Eye (tissue), 1 donor: ENCODE data around the gene HTR3C.
"Not testable (repeated sequence)": the region's sequence is repeated elsewhere in the genome, so short reads cannot be mapped to it uniquely, and the experiment has no call there.

ENCODE experiments used
- DNase-seq: peaks from one replicate; pipeline ENCODE4 v3.0.0-alpha.2; 2015

The HTR3C gene

DNA sequence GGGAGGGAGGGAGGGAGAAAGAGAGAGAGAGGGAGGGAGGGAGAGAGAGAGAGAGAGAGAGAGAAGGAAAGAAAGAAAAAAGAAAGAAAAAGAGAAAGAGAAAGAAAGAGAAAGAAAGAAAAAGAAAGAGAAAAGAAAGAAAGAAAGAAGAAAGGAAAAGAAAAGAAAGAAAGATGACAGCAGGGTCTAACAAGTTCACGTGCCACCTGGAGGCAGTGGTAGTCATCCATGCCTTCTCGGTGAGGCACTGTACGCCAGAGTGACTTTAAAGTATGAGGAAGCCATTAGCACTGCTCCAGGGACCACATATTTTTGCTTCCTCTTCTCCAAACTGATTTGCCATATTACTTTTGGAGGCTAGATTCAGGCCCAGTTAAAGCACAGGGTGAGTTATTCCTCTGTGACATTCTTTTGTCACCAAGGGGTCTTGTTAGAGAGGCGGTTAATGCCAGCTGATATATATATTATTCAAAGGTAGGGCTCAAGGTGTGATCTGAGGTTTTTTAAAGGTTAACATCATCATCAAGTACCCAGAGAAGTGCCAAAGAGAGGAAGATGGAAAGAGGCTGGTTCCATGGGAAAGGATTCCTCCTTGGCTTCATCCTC, 21.6 kb upstream of the HTR3C start, which contains the start of gene HTR3D:
Gene HTR3D, plus strand, starts transcription at position 556 of the 606 bp plus-strand sequence. Its CDS starts 0 bp downstream, at position 556.
- DNase-seq = no peak

DNA sequence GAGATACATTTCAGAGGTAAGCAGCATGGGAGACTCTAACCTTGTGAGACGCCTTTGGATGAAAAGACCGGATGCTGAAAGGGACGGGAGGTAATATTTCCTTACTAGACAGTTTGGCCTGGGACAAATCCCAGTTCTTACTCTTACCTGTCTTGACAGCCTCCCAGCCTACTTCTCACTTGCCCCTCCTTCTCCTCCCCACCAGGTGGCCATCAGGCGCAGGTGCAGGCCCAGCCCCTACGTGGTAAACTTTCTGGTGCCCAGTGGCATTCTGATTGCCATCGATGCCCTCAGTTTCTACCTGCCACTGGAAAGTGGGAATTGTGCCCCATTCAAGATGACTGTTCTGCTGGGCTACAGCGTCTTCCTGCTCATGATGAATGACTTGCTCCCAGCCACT, 15.0 kb upstream of the HTR3C start:
- no peak for DNase-seq

DNA sequence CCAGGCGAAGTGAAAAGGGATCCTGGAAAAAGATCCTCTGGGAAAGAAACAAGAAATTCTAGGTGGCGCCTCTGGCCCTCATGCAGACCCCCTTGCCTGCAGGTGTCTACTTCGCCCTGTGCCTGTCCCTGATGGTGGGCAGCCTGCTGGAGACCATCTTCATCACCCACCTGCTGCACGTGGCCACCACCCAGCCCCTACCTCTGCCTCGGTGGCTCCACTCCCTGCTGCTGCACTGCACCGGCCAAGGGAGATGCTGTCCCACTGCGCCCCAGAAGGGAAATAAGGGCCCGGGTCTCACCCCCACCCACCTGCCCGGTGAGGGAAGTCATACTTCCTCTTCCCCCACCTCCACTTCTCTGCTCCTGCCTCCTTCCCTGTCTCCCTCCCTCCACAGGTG, 14.5 kb upstream of the HTR3C start:
- DNase-seq = not testable (repeated sequence)

DNA sequence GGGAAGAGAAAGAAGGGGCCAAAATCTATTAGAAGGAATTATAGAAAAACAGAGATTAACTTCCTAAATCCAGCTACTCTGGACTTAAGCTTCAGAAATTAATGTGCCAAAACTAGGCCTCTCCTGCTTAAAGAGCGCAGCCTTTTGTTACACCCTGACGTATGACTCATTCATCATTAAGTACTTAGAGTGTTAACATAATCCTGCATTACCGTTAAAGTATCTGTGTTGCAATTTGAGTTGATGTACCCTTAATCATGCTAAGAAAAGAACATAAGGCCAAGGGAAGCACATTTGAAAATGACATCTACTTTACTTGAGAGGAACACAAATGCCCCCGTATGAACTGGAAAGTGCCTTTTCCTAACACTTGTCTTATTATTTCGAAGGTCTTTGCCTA, 13.4 kb upstream of the HTR3C start:
- no peak for DNase-seq

DNA sequence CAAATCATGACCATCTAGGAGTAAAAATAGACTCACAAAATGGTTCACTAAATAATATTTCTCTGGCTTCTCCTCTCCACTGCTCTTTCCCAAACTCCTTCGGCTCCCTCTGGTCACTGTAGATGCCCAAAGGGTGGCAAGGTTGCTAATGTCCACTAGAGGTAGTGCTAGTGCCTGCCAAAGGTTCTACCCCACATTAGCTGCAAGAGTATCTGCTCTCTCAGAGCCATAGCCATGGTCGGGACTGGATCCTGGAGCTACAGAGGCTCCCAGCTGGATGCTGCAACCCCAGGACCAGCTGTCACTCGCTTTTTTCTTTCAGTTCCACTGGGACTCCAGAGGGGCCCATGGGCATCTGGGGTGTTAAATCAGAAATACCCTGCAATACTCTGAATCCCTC, 12.8 kb upstream of the HTR3C start:
- no peak for DNase-seq

DNA sequence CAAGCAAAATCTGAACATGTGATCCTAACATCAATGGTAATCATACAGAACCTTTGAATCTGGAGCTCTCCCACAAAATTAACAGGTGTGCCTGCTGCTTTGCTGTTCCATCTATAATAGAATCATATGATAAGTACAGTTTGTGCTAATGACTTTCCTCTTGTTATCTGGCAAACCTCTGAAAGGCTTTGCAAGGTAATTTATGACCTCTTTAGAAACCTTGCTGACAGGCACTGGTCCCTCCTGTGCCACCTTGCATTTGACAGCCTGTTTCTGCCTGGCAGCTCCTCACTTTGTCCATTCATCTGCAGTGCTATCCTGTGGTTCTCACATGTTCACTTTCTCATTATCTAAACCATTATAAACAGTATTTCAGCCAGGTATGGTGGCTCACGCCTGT, 10.2 kb upstream of the HTR3C start:
- no peak for DNase-seq

DNA sequence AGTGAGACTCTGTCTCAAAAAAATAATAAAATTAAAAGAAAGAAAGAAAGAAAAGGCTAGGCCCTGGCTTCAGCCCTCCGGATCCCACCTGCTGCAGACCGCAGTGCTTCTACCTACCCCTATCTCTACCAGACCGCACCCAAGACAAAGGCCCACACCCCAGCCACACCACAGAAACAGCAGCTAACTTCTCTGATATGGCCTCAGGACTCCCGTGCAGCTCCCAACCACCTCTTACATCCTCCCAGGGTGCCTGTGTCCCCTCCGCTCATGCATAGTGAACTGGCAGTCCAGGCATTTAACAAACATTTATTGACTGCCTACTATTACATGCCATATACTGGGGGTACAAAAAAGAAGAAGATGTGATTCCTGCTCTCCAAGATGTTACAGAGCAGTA, 6.9 kb upstream of the HTR3C start:
- DNase-seq = no peak

DNA sequence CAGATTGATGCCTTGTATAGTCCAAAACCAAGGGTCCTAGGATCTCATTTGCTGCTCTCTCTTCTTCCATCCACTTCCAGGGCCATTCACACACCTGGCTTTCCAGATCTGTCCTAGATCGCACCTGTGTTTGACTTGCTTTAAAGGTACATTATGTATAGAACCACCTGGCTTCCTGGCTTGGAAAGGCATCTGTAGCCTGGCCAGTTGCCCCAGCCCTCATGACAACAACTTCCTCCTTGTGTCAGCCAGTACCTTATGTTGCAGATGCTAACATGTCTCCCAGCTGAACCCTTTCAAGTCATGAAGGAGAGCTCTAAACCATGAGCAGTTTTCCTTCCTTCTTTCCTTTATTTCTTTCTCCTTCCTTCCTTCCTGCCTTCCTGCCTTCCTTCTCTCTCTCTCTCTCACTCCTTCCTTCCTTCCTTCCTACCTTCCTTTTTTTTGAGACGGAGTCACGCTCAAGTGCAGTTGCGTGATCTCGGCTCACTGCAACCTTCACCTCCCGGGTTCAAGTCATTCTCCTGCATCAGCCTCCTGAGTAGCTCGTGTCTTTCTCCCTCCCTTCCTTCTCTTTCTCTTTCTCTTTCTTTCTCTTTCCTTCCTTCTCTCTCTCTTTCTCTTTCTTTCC, 2.5 kb upstream of the HTR3C start:
- DNase-seq = no peak

DNA sequence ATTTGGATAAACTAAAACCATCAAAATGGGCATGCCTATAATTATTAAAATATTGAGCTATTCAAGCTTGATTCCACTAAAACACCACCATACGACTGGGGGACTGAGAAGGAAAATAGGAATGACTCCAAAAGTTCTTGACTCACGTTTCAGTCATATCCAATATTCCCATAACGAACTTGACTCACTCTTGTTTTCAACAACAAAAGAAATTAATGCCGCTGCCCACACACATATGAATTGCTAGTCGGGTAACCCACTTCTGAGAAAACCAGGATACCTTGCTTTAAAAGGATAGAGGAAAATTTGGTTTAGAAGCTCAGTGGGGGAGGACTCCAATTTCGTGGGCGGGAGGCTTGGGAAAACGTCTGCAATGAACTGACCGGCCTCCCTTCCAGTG, 5.2 kb downstream of the HTR3C start:
- DNase-seq = no peak

DNA sequence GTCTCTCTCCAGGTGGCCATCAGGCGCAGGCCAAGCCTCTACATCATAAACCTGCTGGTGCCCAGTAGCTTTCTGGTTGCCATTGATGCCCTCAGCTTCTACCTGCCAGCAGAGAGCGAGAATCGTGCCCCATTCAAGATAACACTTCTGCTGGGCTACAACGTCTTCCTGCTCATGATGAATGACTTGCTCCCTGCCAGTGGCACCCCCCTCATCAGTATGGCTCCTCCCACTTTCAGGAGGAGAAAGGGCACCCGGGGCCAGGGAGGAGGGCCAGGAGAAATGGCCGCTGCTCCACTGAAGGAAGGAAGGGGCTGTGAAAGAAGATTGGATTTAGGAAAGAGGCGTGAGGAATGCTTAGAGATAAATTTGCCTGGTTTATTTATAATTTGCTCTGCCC, 6.6 kb downstream of the HTR3C start:
- DNase-seq = no peak

DNA sequence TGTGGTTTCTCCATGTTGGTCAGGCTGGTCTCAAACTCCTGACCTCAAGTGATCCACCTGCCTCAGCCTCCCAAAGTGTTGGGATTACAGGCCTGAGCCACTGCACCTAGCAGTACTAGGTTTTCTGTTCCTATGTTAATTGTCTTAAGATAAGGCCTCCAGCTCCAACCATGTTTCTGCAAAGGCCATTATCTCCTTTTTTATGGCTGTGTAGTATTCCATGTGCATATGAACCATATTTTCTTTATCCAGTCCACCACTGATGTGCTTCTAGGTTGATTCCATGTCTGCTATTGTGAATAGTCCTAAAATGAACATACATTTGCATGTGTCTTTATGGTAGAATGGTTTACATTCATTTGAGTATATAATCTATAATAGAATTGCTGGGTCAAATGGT, 9.8 kb downstream of the HTR3C start:
- DNase-seq = no peak

DNA sequence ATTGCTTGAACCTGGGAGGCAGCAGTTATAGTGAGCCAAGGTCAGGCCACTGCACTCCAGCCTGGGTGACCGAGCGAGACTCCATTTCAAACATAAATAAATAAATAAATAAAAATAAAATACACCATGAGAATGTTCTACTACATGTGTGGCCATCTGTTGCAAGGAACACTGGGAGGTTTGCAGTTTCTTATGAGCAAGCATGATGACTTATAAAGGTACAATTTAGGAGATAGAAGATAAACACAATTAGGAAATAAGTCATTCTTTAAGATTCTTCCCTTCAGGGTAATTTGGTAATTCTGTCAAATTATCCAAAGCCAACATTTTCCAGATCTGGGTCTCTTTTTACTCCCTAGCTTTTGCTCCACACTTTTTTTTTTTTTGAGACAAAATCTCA, 13.4 kb downstream of the HTR3C start:
- DNase-seq = no peak

DNA sequence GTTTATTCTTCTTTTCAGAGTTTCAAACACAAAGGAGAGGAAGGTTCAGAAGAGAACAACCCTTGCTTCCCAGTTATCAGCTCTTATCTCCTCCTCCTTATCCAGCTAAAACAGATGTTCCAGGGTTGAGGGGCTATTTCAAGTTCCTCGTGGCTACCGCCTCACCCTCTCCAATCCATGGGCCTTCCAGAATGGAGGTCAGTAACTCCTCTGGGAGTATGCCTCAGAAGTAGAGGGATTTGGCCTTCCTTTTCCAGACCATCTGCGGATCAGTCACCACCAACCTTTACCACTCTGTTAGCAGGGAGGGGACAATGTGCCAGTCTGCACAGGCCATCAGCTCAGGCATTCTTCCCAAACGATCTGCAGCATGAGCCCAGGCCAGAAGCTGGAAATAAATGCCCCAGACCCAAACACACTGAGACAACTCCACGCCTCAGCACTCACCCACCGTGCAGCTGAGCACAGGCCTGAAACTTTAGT, 14.8 kb downstream of the HTR3C start:
- no peak for DNase-seq

DNA sequence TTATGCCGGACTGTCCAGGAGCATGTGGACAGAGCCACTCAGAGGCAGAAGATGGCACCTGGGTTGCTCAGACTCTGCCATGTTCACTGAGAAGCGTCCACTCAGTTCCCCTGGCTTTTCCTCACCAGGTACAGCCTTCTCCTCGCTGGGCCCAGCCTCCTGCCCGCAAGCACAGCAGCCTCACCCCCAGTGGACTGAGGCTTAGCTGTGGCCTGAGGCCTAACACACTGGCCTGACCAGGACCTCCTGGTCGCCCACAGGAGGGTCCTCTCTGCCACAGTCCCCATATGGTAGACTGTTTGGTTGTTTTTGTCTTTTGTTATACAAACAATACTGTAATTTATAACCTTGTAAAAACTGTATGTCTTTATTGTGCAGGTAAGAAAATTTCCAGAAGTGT, 15.5 kb downstream of the HTR3C start:
- no peak for DNase-seq

DNA sequence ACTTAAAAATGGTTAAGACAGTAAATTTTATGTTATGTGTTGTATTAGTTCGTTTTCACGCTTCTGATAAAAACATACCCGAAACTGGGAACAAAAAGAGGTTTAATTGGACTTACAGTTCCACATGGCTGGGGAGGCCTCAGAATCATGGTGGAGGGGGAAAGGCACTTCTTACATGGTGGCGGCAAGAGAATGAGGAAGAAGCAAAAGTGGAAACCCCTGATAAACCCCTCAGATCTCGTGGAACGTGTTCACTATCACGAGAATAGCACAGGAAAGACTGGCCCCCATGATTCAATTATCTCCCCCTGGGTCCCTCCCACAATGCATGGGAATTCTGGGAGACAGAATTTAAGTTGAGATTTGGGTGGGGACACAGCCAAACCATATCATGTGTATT, 18.3 kb downstream of the HTR3C start:
- not testable (repeated sequence) for DNase-seq

DNA sequence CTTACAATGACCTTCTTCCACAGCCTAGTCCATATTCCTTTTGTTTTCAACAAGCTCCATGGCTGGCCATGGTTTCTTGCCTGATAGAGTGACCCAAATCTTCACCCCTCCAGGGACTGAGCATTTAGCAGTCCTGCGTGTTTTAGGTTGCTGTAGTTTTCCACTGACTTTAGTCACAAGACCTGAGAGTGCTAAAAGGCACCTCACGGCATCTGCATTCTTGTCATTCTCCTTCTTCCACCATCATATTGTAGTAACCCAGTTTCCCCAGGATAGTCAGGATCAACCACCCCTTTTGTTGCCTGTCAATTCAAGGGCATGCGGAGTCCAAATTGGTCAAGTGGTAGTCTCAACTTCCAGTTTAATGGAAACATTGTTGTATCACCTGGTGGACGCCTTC, 20.8 kb downstream of the HTR3C start:
- no peak for DNase-seq

DNA sequence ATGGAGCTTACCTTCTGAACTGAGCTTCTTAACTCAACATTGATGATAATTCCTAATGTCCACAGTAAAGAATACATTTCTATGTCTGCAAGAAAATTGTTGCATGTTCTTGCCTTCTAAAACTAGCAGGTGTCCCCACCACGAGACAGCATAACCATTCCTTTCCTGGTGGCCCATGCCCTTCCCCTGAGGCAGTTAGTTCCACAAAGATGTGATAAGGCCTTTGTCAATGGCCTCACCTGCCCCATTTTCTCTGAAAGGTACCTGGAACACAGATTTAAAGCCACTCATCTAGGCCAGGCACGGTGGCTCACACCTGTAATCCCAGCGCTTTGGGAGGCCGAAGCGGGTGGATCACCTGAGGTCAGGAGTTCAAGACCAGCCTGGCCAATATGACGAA, 23.1 kb downstream of the HTR3C start:
- no peak for DNase-seq

DNA sequence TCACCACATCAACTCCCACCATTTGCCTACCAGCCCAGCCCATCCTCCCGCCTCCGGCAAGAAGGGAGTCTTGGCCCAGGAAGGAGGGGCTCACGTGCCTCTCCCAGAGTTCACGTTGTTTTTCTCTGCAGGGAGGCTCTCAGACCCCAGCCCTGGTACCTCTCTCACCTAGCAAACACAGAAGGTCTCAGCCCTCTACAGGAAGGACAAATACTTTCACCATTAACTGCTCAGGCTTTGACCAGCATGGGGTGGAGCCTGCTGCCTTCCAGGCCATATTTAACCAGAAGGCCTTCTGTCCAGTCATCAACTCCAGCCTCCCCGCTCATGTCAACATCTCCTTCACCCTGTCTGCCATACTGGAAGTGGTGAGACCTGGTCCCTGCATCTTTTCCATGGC, 25.0 kb downstream of the HTR3C start:
- no peak for DNase-seq

DNA sequence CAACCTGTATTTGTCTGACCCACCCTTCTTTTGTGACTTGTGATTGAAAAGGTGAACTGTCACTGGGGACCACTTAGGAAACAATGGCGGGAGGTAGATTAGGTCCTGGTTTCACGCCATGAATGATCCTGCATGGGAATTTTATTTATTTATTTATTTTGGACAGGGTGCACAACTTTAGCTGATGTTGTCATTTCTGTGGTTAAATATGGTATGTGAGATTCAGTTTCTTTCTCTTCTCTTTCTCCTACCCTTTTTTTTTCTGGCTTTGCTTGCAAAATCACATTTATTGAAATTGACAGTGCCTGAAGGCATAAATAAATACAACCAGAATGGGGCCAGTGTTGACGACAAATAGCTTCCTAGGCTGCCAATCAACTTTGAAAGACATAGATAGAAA, 26.0 kb downstream of the HTR3C start:
- DNase-seq = peak; percentile 3

DNA sequence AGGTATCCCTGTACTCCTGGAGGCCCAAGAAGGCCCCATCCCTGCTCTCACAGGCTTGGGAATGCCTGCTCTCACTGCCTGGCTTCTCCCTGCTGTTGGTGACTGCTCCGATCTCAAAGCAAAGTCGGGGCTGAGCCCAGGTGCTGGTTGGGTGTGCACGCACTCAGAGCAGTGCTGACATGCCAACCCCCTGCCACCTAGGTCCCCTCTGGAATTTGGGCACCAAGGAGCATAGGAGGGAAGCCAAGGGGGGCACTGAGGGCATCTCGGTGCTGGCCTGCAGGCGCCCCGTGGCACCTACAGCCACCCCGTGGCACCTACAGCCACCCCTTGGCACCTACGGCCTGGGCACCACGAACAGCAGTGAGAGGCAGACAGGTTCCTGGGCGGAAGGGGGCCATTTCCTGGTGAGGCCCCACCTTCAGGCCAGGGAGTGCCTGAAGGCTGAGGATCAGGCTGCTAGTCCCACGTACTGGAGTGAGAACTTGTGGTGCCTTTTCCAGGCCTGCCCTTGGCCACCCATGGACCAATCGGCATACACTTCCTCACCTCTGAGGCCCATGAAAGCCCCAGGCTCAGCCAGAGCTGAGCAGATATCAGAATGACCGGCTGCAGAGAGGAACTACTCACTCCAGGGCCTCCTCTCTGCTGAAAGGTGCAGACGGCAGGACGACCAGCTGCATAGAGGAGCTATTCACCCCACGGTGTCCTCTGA, 28.4 kb downstream of the HTR3C start:
- DNase-seq = no peak

DNA sequence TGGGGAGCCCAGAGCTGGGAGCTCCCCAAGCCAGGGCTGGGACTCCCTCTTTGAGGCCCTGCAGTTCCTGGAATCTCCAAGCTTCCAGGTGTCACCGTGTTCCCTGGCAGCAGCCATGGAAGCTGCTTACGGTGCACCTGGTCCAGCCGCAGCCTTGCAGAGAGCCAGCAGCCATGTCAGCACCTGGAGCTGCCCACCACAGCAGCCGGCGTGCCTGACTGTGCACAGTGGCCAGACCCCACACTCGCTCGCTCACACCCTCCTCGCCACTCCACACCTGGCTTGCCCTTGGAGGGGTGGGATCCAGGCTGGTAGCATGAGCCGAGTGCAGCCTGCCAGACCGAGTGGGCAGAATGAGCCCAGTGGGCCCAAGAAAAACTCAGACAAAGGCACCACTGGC, 29.2 kb downstream of the HTR3C start:
- DNase-seq = no peak

DNA sequence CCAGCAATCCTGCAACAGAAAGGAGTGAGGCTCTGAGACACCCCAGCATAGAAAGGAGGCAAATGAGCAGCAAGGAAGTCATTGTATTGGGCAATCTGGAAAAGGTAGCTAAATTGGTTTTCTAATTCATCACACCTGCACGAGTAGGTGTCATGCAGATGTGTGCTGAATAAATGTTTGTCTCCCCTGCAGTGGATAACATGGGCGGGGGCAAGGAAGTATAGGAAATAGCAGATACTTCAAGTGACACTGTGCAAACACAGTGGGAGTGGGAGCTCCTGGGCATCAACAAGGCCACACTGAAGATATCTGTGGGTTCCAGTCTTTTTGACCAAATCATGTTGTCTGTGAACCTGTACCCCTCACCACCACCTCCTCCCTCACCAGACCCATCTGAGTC, 29.6 kb downstream of the HTR3C start:
- DNase-seq = no peak

DNA sequence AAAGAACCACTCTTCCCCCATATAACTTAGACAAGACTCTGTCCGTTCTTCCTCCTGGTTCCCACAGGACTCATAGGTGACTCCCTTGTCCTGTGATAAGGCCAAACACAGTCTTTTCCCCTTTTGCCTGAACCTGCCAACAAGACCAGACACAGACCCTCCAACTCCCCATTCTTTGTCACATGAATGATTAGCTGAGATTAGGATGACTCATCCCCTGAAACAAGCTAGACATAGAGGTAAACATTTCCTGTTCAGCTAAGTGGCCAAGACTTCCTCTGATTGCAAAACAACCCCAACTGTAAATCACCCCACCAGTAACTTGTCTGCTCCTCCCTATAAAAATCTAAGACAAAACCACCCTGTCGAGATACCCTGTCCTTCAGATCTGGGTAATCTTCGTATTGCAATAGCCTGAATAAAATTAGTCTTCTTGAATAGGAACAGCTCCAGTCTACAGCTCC, 32.6 kb downstream of the HTR3C start:
- no peak for DNase-seq

DNA sequence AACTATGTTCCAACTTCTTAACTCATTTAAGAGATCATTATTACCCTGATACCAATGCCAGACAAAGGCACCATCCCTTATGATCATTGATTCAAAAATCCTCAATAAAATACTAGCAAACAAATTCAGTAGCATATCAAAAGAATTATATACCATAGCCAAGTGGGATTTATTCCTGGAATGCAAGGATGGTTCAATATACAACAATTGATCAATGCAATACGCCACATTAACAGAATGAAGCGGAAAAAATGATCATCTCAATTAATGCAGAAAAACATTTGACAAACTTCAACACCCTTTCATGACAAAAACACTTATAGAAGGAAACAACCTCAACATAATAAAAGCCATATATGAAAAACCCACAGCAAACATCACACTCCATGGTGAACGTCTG, 39.4 kb downstream of the HTR3C start:
- DNase-seq = peak; percentile 8
